ENCODE data around the gene KIF12. TPM values are rescaled to one million over a fixed set of nuclear protein-coding genes. Genes with fewer than 3 reads are reported as not detected.

The KIF12 gene
- total and polyA plus RNA-seq, 2 of the 8 experiments (the other 6 are each of a cell fraction or from before 2014, with no cell fraction given), result 2.9 to 3.9 TPM

GRCh38 chr9:114125476-114126013, 26.5 kb upstream of the KIF12 start:
- Histone ChIP-seq H3K23me2 (ENCODE audit: low read depth, low read length) (peaks cover 3% of the 10 kb centered on the region; the same call in 1 of the 2 replicates), H3K36me3 (ENCODE audit: control insufficient read depth in 2 of 4, insufficient read depth in 4 of 4, low read length in 3 of 4) (no peaks in the 10 kb centered on the region), H3K4me3 (ENCODE audit: extremely low read depth in 1 of 4, insufficient read depth in 2 of 4, low read depth in 3 of 4, low read length in 4 of 4) (no peak overlapping the region), H2BK12ac (ENCODE audit: low read depth, low read length) (no peak overlapping the region), H3K79me1 (ENCODE audit: low read depth, low read length) (no peaks in the 10 kb centered on the region), H2BK120ac (replicated peaks; ENCODE audit: low read depth, low read length) (no peak overlapping the region), H3K4ac (replicated peaks; ENCODE audit: insufficient read length, low read depth, low read length) (no peak overlapping the region), H3K18ac (ENCODE audit: extremely low read depth, low read length) (no peak overlapping the region), H3K4me1 (replicated peaks in 1 of 4; ENCODE audit: control insufficient read depth in 3 of 4, insufficient read depth in 4 of 4, low read length in 3 of 4) (peaks cover 0 to 7% (median 0%) of the 10 kb centered on the region in 4 experiments; a peak in 2 of 7 replicates), H3K56ac (replicated peaks; ENCODE audit: insufficient read length, low read depth, low read length) (no peak overlapping the region), H2BK5ac (ENCODE audit: low read depth, low read length) (no peak overlapping the region), H4K20me1 (replicated peaks in 1 of 2; ENCODE audit: control insufficient read depth in 1 of 2, insufficient read depth in 2 of 2, low read length in 2 of 2) (peaks cover 0 to 1% of the 10 kb centered on the region in 2 experiments), H3K23ac (ENCODE audit: insufficient read length) (no peak overlapping the region), H3K14ac (ENCODE audit: insufficient read length) (no peak overlapping the region), H4K91ac (replicated peaks; ENCODE audit: insufficient read length, low read length) (no peak overlapping the region), H4K8ac (ENCODE audit: extremely low read depth, insufficient read depth, low read length) (no peak overlapping the region), H2AK5ac (ENCODE audit: low read depth, low read length) (no peak overlapping the region), H2BK15ac (ENCODE audit: low read length) (no peak overlapping the region), H2AFZ (ENCODE audit: low read length) (no peak overlapping the region), H3K4me2 (ENCODE audit: insufficient read depth in 1 of 2, low read depth in 2 of 2, low read length in 2 of 2) (no peak overlapping the region), H3K79me2 (ENCODE audit: control insufficient read depth in 1 of 2, insufficient read depth in 2 of 2, low read length in 2 of 2) (no peaks in the 10 kb centered on the region), H3K27me3 (replicated peaks in 1 of 4; ENCODE audit: control insufficient read depth in 3 of 4, extremely low read depth in 1 of 4, insufficient read depth in 3 of 4, low read length in 3 of 4) (0 out of 7 replicates have a peak, but pooled peaks cover 0 to 3% (median 0%) of the 10 kb centered on the region in 4 experiments), H3K9ac (replicated peaks in 1 of 4; ENCODE audit: extremely low read depth in 1 of 4, low read depth in 3 of 4, low read length in 3 of 4) (no peak overlapping the region), H4K5ac (ENCODE audit: insufficient read length, low read depth, low read length) (no peak overlapping the region), H3K9me3 (ENCODE audit: insufficient read depth in 2 of 2, low read depth in 1 of 2, low read length in 1 of 2) (no peaks in the 10 kb centered on the region), H2BK20ac (ENCODE audit: low read length) (no peak overlapping the region), H3K27ac (ENCODE audit: low read depth, low read length) (no peak overlapping the region)
- TF ChIP-seq BCL11A (IDR thresholded peaks at IDR 0.05; ENCODE audit: low read depth in 2 of 2, low read length in 2 of 2) (no peak), MAFK (IDR thresholded peaks at IDR 0.05; ENCODE audit: low read depth, low read length) (no peak), RAD21 (IDR thresholded peaks at IDR 0.05 in 1 of 2, conservative IDR thresholded peaks at IDR 0.05 in 1 of 2; ENCODE audit: low read depth in 2 of 2, low read length in 2 of 2) (no peak), HDAC6 (IDR thresholded peaks at IDR 0.05; ENCODE audit: low read depth, low read length) (no peak), JUND (IDR thresholded peaks at IDR 0.05; ENCODE audit: low read length) (no peak), HDAC2 (IDR thresholded peaks at IDR 0.05; ENCODE audit: borderline replicate concordance in 1 of 2, low read depth in 2 of 2, low read length in 2 of 2) (no peak), TCF12 (IDR thresholded peaks at IDR 0.05; ENCODE audit: low read depth, low read length) (no peak)
- ChIA-PET CTCF (ENCODE audit: partially characterized antibody) (interaction anchor here (1.0 to 11.0 kb wide), 7 partner anchors 9 to 182 kb away, joined by 3 to 123 read pairs (median 6); partner anchors contain the start of gene COL27A1), POLR2A (ENCODE audit: partially characterized antibody) (no interaction called here)
- 93% methylated on average over 10 of the region's 10 CpGs; no CpG with 5 or more reads in 1 of the 2 experiments for WGBS, 2 experiments (ENCODE audit: extremely low coverage in 1 of 2, insufficient coverage in 1 of 2, insufficient read length in 1 of 2, insufficient replicate concordance in 2 of 2, low coverage in 1 of 2, low lambda C conversion rate in 2 of 2, missing lambda C conversion rate in 1 of 2)
- FAIRE-seq (no peak), DNase-seq (ENCODE audit: low read depth in 1 of 2, low spot score in 2 of 2) (no peak)

All from H1 (cell line).